ENCODE measurements around the gene AAMDC.
"Not testable (repeated sequence)": the region's sequence is repeated elsewhere in the genome, so short reads cannot be mapped to it uniquely, and the experiment has no call there.

AAMDC gene

DNA sequence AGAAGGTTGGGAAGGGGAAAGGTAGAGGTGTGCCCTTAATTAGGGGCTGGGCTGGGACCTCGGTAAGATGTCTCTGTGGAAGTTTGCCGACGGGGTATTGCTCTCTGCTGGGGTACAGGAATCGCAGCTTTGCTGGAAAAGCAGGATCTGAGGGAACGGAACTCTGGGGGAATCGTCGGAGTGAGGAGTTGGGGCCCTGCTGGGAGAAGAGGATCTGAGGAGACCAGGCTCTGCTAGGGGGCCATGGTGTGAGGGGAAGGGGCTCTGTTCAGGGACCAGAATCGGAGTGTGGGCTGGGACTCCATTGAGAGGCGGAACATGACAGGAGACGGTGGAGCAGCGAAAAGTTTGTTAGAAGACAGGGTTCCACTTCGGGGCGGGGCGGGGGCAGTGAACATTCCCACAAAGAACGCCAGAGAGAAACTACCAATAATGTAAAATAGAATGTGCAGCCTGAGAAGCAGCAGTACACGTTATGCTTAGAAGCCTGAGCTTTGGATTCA is 456 bp downstream of the AAMDC start:
- no peak for DNase-seq (ENCODE audit: low spot score)

DNA sequence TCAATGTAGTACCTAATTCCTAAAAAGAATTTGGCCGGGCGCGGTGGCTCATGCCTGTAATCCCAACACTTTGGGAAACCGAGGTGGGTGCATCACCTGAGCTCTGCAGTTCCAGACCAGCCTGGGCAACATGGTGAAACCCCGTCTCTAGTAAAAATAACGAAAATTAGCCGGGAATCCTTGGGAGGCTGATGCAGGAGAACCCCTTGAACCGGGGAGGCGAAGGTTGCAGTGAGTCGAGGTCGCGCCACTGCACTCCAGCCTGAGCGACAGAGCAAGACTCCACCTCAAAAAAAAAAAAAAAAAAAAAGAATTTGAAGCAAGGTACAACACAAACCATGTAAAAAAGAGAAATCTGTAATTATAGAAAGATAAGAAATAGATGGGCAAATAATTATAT is 1.2 kb downstream of the AAMDC start:
- not testable (repeated sequence) for DNase-seq (ENCODE audit: low spot score)

DNA sequence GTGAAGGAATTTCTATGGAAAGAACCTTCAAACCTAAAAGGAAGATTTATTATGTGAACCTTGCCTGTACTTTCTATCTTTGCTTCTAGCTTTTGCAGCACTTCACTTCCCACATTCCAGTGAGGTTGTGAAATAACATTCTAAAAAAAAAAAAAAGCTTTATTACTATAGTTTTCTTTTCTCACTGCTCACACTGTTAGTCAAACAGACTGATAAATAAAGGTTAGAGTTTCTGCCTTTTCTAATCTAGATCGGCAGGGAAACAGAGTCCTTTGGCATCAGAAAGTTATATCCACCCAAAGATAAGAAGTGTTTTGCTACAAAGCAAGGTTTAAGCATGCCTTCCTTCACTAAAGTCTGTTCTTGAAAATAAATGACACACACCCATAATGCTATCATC is 2.8 kb downstream of the AAMDC start:
- no peak for DNase-seq (ENCODE audit: low spot score)

DNA sequence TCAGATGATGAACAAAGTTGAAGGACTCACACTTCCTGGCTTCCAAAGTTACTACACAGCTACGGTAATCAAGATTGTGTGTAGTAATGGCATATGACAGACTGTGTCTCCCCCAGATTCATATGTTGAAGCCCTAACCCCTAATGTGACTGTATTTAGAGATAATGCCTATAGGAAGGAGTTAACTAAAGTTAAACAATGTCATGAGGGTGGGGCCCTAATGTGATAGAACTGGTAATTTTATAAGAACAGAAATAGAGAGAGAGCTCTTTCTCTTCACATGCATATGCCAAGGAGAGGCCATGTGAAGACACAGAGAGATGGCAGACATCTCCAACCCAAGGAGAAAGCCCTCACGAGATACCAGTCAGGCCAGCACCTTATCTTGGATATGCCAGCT is 8.0 kb downstream of the AAMDC start:
- DNase-seq (ENCODE audit: low spot score): no peak

DNA sequence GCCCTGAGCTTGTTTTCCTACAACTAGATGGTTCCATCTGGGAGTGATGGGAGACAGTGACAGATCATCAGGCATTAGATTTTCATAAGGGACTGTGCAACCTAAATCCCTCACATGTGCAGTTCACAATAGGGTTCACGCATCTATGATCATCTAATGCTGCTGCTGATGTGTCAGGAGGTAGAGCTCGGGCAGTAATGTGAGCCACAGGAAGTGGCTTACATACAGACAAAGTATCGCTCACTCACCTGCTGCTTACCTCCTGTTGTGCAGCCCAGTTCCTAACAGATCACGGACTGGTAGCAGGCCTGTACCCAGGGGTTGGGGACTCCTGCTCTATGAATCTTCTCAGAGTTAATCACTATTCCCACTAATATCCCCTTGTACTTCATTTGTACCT is 12.4 kb downstream of the AAMDC start:
- DNase-seq (ENCODE audit: low spot score): no peak

DNA sequence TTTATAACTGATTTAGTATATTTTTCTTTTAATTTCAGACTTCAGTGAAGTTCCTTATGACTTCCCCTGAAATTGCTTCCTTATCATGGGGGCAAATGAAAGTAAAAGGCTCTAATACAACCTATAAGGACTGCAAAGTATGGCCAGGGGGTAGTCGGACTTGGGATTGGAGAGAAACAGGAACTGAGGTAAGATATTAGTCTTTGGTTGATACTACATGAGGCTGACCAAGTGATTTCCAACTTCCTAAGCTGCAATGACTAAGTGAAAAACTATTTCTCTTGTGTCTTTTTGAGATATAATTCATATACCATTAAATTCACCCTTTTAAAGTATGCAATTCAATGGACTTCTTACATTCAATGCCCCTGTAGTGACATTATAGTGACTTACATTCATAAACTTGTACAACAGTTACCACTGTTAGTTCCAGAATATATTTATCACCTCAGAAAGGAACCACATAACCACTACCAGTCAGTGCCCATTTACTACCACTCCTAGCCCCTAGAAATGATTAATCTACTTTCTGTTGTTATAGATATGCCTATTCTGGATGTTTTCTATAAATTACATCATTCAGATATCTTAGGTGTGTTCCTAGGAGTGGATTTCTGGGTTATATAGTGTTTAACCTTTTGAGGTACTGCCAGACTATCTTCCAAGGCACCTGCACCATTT is 21.6 kb downstream of the AAMDC start:
- no peak for DNase-seq (ENCODE audit: low spot score)

DNA sequence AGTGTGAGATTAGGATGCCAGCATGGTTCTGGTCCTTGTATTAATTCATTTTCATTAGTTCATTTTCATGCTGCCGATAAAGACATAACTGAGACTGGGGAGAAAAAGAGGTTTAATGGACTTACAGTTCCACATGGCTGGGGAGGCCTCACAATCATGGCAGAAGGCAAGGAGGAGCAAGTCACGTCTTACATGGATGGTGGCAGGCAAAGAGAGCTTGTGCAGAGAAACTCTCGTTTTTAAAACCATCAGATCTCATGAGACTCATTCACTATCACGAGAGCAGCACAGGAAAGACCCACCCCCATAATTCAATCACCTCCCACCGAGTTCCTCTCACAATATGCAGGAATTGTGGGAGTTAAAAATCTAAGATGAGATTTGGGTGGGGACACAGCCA is 22.8 kb downstream of the AAMDC start:
- DNase-seq (ENCODE audit: low spot score): not testable (repeated sequence)

DNA sequence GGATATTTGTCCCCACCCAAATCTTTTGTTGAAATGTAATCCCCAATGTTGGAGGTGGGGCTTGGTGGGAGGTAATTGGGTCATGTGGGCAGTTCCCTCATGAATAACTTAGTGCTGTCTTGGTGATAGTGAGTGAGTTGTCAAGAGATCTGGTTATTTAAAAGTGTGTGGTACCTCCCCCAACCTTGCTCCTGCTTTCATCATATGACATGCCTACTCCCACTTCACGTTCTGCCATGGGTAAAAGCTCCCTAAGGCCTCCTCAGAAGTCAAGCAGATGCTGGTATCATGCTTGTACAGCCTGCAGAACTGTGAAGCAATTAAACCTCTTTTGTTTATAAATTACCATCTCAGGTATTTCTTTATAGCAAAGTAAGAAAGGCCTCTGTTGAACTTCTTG is 30.6 kb downstream of the AAMDC start:
- no peak for DNase-seq (ENCODE audit: low spot score)

DNA sequence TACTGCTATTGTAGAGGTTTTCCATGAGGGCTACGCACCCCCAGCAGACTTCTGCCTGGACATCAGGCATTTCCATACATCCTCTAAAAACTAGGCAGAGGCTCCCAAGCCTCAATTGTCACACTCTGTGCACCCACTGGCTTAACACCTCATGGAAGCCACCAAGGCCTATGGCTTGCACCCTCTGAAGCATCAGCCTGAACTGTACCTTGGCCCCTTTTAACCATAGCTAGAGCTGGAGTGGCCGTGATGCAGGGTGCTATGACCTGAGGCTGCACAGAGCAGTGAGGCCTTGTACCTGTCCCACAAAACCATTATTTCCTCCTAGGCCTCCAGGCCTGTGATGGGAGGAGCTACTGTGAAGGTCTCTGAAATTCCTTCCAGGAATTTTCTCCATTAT is 33.9 kb downstream of the AAMDC start:
- DNase-seq (ENCODE audit: low spot score): no peak

DNA sequence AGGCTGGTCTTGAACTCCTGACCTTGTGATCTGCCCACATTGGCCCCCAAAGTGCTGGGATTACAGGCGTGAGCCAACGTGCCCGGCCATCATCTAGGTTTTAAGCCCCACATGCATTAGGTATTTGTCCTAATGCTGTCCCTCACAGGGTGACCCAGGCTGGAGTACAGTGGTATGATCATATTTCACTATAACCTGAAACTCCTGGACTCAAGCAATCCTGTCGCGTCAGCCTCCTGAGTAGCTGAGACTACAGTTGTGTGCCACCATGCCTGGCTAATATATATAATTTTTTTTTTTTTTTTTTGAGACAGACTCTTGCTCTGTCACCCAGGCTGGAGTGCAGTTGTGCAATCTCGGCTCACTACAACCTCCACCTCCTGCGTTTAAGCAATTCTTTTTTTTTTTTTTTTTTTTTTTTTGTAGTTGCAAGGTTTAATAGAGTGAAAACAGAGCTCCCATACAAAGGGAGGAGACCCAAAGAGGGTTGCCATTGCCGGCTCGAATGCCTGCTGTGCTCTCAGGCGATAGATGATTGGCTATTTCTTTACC is 37.0 kb downstream of the AAMDC start:
- not testable (repeated sequence) for DNase-seq (ENCODE audit: low spot score)

DNA sequence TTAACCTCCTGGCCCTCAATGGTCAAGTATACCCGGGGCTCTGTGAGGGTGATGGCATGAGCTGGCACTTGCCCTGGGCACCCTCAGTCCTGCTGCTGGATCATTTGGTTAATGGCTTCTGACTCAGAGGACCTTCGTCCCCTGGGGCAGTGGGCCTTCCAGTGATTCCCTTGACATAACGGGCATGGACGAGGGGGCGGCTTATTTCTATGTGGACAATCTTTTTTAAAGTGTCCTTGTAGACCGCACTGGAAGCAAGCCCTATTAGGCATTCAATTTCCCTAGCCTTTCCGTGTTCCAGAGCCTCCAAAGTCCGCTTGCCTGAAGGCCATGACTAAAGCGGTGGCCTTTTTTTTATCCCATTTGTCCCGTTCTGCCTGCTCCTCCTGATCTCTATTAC is 40.5 kb downstream of the AAMDC start:
- not testable (repeated sequence) for DNase-seq (ENCODE audit: low spot score)

DNA sequence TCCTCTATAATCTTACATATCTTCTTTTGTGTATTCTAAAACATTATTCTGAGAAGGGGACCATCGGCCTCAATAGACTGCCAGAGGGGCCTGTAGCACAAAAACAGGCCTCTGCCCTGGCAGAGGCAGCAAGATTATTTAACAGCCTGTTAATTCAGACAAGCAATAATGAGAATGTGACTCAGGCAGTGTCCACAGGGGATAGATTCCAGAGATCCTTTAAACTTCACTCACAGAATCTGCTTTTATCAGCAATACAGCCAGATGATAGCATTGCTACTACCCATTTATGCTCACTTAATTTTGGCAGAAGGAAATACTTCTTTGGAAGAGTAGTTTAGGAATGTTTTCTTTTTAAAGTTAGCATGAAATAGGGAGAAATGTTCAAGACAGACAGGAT is 44.9 kb downstream of the AAMDC start:
- no peak for DNase-seq (ENCODE audit: low spot score)

DNA sequence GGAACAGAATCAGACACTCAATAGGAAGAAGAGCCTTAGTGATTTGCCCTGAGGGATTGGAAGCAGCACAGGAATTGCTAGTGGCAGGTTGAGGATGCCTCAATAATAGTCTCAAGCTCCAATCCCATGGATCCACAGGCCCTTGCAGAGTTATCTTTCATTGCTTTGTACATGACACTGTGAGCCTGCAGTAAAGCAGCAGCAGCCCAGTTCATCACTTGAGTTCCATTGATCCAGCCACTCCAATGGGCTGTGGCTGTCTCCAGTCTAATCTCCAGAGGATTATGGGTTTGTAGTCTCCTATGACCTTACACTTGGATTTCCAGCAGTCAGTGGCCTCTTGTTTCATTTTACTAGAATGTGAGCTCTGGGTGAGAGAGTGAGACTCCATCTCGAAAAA is 45.4 kb downstream of the AAMDC start:
- no peak for DNase-seq (ENCODE audit: low spot score)

DNA sequence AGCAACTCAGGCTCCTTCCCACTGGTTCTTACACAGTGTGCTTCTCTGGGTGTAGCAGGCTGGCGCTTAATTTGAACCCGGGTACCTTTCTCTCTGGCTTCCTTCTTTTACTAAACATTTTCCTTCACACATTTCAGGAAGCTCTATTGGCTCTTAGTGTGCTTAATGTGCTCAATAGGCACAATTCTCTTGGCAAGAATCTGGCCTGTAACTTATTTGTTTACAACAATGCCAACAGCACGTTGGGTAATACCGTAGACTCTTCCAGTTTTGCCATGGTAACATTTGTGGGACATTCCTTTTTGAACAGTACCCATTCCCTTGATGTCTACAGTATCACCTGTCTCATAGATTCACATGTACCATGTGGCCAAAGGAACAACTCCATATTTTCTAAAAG is 47.8 kb downstream of the AAMDC start:
- no peak for DNase-seq (ENCODE audit: low spot score)

DNA sequence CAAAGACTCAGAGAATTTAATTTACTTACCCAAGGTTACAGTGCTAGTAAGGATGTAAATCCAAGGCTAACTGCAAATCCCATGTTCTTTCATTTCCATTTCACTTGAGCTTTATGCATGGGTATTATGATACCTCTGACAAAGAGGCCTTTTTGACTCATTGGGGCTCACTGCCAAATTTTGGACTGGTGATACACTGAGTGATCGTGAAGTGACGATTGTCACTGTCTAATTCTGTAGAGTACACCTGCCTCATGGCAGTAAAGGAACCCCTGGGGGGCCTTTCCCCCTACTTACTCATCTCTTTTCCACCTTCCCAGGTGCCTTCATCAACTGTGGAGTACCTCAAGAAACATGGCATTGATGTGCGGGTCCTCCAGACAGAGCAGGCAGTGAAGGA is 50.9 kb downstream of the AAMDC start:
- no peak for DNase-seq (ENCODE audit: low spot score)

DNA sequence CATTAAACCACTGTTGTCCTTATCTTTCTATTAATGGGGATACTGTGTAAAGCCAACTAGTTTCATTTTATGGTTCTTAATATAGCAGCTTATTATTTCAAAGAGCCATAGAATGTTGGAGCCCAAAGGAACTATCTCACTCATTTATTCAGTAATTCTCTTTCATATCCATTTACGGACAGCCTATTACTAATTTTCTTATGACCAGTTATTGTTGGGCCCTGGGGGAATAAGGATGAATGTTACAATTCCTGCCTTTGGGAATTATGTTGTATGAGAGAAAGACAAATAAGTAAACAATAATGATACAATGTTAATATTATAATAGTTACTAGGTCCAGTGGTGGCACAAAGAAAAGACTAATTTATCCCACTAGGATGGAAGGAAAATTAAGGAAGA is 52.4 kb downstream of the AAMDC start:
- DNase-seq (ENCODE audit: low spot score): no peak

DNA sequence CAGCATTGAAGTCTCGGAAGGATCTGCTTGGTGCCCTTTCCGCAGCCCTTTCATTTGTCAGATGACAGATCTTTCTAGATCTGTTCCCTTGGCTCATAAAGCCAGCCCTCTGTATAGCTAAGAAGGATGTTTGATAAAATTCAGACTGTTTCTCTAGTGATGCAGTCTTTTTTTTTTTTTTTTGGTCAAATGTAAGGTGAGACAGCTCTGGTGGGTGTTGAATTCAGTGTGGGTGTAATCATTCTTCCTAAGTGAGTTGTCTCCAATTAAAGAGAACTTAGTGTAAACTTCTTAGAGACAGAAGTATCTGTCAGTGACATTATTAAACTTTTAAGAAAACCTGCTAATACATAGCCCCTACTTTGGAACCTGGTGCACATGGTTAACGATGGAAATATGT is 53.3 kb downstream of the AAMDC start:
- DNase-seq (ENCODE audit: low spot score): no peak

DNA sequence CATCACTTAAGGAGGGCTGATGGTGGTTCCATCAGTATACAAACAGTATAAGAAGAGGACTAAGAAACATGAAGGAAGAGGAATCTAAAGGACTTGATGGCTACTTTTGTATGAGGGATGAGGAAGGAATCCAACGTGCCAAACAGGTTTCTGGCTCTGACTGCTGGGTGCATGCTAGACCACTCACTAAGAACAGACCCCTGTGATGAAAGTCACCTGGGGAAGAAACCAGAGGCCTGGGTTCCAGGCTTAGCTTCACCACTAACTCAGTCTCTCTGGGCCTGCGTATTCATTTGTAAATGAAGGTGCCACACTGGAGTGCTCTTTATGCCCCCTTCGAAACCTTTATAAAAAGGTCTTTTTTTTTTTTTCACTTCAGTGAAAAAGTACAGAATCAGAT is 55.1 kb downstream of the AAMDC start:
- DNase-seq (ENCODE audit: low spot score): no peak

DNA sequence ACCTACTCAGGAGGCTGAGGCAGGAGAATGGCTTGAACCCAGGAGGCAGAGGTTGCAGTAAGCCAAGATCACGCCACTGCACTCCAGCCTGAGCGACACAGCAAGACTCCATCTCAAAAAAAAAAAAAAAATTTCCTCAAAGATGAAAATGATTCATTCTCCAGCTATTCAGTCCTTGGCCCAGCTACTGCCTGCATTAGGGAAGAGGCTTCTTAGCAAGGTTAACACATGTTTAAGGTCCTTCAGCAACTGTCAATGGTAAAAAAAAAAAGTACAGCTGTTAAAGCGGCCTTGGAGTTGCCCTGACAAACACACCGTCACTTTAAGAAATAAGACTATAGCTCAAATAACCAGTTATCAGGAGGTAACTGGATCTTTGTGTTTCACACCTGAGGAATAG is 57.3 kb downstream of the AAMDC start:
- not testable (repeated sequence) for DNase-seq (ENCODE audit: low spot score)

DNA sequence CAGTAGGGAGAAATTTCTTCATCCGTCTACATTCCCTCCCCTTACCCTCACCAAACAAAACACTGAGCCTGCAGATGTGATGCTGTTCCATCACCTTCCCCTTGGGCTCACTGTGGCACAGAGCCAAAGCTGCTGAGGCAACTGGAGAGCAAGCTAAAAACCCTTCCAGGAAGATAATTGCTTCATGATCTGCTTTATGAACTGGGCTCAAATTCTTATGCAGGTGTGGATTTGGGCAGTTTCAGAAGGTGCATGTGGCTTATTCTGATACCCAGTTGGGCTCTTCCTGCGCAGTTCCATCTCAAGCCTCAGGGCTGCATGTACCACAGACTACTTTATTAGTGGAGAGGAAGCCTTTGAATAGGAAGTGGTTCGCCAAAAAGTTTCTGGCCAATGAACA is 58.3 kb downstream of the AAMDC start:
- DNase-seq (ENCODE audit: low spot score): no peak

DNA sequence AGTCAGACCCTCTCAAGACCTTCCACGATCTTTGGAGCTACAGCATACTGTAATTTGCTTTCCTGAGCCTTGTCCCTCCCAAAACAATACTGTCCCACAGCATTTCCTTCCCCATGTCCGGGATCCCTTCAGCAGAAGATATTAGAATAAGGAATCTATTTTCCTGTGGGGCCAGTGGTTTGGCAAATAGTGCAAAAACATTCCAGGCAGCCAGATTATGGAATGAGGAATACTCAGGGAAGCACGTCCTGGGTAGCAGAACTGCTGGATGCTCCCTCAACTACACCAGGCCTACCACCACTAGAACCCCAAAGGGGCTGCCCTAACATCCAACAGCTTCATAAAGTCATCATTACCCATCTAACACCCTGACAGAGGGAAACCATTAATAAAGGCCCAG is 61.5 kb downstream of the AAMDC start:
- DNase-seq (ENCODE audit: low spot score): no peak

DNA sequence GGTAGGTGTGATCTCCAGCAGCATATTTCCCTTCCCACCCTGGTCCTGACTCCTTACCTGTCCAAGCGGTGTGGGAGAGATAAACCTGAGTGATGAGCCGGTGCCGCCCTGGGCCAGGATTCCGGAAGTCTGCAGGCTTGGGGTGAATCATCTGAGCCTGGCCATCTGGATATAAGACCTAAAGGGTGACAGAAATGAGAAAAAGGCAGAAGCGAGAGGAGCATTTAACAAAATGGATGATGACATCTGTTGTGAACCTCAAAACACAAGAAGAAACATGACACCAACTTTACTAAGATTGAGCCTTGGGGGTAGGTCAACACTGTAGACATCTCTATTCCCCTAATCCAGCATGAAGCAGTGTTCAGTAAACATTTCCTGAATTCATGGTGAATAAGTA is 62.8 kb downstream of the AAMDC start:
- no peak for DNase-seq (ENCODE audit: low spot score)

DNA sequence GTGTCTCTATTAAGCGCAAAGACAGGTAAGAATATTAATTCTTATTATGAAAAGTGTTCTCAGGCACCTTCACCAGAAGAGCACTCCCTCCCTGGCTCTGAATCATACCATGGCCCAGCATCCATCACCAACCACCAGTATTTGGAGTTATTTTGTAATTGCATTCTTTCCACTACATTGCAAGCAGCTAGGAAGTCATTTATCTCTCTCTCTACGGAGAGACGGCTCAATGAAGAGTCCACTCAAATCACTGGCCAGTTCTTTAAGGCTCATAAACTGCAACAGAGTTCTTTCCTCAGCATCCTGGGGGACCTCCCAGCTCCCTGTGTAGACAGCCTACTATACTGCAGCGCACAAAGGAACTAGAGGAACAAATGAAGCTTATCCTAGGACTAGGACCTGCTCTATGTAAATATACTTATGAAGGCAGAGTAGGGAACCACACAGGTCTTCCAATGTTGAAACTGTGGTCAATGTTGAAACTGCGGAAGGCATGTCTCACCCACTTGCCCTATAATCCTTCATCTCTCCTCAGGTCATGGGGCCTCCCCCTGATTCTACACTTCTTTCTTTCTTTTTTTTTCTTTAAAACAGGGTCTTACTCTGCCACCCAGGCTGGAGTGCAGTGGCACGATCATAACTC is 63.4 kb downstream of the AAMDC start:
- DNase-seq (ENCODE audit: low spot score): no peak

DNA sequence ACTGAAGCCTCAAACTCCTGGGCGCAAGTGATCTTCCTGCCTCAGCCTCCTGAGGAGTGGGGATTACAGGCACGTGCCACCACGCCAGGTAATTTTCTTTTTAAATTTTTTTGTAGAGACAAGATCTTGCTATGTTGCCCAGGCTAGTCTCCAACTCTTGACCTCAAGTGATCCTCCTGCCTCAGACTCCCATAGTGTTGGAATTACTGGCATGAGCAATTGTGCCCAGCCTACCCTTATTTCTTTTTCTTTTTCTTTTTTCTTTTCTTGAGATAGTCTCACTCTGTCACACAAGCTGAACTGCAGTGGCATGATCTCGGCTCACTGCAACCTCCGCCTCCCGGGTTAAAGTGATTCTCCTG is 63.9 kb downstream of the AAMDC start:
- no peak for DNase-seq (ENCODE audit: low spot score)

All from ecto neural progenitor cell (in vitro differentiated cells).